GM13976 (cell line): ENCODE measurements around the gene HSD17B8.

Experiments used
- DNase-seq: peaks from one replicate; pipeline ENCODE4 v3.0.0; 2012; ENCODE audit warnings: low spot score
- in situ Hi-C: fragments of 300-500 bp; cut with MboI; formaldehyde crosslinking; loops from one replicate; pipeline ENCODE4 v1.12.0; 2022; ENCODE audit warnings: low sequenced_read_pairs, mixed read lengths, inconsistent platforms; ENCODE audit not compliant: unreplicated experiment
- TF ChIP-seq, protein P1 (sequence below): IDR thresholded peaks from 2 replicates; pipeline ENCODE4 v1.5.1; 2012; ENCODE audit warnings: borderline replicate concordance, mild to moderate bottlenecking; ENCODE audit not compliant: insufficient read depth; ENCODE audit errors: extremely low read depth, missing control alignments, control extremely low read depth

Gene HSD17B8

DNA sequence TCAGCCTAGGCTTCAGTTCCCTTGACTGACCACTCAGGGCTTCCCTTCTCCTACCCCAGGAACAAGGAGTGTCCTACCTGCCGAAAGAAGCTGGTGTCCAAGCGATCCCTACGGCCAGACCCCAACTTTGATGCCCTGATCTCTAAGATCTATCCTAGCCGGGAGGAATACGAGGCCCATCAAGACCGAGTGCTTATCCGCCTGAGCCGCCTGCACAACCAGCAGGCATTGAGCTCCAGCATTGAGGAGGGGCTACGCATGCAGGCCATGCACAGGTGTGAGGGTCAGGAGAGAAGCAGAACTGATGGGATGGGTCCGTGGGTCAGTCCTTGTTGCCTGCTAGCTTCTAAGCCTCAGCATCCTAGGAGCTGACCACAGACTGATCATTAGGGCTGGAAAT, 5.4 kb downstream of the HSD17B8 start:
- in situ Hi-C loops, result no loop called here
- no peak for DNase-seq
- TF ChIP-seq, protein P1, sequence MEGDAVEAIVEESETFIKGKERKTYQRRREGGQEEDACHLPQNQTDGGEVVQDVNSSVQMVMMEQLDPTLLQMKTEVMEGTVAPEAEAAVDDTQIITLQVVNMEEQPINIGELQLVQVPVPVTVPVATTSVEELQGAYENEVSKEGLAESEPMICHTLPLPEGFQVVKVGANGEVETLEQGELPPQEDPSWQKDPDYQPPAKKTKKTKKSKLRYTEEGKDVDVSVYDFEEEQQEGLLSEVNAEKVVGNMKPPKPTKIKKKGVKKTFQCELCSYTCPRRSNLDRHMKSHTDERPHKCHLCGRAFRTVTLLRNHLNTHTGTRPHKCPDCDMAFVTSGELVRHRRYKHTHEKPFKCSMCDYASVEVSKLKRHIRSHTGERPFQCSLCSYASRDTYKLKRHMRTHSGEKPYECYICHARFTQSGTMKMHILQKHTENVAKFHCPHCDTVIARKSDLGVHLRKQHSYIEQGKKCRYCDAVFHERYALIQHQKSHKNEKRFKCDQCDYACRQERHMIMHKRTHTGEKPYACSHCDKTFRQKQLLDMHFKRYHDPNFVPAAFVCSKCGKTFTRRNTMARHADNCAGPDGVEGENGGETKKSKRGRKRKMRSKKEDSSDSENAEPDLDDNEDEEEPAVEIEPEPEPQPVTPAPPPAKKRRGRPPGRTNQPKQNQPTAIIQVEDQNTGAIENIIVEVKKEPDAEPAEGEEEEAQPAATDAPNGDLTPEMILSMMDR, result no peak

DNA sequence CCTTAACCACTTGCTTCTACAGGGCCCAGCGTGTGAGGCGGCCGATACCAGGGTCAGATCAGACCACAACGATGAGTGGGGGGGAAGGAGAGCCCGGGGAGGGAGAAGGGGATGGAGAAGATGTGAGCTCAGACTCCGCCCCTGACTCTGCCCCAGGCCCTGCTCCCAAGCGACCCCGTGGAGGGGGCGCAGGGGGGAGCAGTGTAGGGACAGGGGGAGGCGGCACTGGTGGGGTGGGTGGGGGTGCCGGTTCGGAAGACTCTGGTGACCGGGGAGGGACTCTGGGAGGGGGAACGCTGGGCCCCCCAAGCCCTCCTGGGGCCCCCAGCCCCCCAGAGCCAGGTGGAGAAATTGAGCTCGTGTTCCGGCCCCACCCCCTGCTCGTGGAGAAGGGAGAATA, 6.7 kb downstream of the HSD17B8 start:
- TF ChIP-seq, protein P1, result no peak
- in situ Hi-C loops, result no loop called here
- peak; percentile 6 for DNase-seq

DNA sequence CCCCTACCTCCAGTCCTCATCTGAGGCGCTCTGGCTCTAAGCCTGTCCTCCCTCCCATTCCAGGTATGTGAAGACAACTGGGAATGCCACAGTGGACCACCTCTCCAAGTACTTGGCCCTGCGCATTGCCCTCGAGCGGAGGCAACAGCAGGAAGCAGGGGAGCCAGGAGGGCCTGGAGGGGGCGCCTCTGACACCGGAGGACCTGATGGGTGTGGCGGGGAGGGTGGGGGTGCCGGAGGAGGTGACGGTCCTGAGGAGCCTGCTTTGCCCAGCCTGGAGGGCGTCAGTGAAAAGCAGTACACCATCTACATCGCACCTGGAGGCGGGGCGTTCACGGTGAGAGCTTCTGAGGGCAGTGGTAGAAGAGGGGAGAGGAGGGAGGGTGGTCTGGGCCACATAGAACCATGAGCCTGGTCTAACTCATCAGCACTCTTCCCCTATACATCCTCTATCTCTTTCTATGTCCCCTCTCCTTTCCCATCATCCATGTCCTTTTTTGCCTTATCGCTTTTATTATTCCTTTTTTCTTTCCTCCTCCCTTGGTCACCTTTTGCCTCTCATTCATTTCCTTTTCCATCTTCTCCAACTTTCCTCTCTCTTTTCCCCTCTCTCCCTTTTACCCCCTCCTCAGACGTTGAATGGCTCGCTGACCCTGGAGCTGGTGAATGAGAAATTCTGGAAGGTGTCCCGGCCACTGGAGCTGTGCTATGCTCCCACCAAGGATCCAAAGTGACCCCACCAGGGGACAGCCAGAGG, 7.4 kb downstream of the HSD17B8 start:
- in situ Hi-C loops, result no loop called here
- TF ChIP-seq, protein P1, result no peak
- DNase-seq, result peak; percentile 24

DNA sequence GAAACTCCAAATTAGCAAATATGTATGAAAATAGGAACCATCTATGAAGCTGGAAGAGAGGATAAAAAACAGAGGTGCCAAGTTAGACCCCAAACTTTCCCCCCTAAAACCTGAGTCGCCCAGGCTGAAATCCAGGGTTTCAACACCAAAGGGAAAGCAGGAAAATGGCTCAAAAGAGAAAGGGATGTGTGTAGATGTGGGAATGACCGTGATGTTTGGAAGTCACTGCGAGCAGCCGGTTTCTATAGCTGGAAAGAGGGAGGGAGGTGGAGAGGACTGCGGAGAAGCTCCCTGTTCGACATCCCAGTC, 8.4 kb downstream of the HSD17B8 start:
- TF ChIP-seq, protein P1, result no peak
- DNase-seq, result no peak
- in situ Hi-C loops, result no loop called here

DNA sequence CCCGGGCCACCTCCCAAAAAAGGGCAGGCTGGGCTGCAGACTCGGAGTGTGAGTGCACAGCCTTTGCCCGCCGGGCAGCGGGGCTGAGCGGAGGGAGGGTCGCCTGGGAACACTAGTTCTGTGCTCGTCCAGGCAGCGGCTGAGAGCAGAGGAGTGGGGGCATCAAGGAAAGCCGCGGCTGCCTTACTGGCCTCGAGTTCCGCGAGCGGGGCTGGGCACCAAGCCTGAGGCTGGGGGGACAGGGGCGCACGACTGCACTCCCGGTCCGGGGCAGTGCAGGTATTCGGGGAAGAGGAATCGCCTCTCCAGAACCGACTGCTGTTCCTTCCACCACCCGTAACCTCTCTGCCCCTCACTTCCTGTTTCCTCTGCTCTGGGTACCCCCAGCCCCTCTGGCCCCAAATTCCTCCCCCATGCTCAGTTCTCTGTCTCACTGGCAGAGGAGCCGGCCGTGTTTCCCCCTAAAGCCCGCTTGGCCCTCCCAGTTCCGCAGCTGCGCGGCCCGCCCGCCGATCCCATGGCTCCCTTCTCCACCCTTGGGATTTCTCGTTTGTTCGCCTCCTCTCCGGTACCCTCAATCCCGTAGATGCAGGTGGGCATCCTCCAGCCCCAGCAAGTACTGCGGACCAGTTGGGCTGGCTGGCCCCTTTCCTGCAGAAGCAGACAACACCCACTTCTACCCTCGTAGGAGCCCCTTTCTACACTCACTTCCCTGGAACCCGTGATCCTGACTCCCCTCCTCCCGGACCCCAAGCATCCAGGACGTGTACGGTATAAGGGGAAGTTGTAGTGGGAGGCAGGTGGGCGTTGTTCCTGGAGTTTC, 8.9 kb downstream of the HSD17B8 start:
- peak; percentile 59 for DNase-seq
- TF ChIP-seq, protein P1, result no peak
- in situ Hi-C loops, result no loop called here

DNA sequence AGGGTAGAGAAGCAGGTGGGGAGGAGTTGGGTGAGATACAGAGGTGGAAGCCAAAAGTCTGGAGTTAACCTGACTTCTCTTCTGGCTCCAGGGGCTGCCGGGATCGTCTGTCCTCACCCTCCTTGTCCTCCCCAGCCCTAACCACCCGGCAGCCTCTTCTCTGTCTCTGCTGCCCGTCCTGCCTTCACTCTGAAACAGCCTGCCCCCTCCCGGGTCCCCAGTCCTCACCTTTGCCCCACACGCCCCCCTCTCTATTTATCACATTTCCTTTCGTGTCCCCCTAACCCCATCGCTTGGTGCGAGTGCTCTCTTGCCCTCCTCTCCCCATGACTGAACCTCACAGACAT, 9.5 kb downstream of the HSD17B8 start:
- in situ Hi-C loops, result no loop called here
- TF ChIP-seq, protein P1, result no peak
- DNase-seq, result no peak
